Stimulated activated CD4-positive, alpha-beta T cell treated with anti-CD3 and anti-CD28 coated beads, Interleukin-1b, Interleukin-23, amount 100 ng/mL, for 1 hour (primary cell): Measurements from ENCODE around the gene TMEM252.

Experiments used
- DNase-seq, 2 donors: peaks; one replicate each; pipeline ENCODE4 v3.0.0-alpha.2; 2020; ENCODE audit warnings: low read depth in 2 of 2

Gene TMEM252

DNA sequence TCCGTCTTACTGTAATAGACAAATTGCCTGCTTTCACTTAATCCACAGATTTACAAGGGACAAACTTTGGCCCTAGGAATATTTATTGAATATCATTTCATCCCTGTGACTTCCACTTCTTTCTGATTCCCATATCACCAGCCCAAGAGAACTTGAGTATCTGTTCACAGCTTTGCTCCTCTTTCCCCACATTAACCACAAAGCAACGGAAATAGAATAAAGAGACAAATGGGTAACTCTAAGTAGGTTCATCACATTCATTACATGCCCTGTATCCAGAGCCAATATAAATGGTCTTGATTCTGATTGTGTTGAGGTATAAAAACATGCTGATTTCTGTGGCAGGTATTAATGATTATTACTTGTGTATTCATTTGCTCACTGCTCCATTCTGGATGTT, 41.9 kb downstream of the TMEM252 start:
- no peak for DNase-seq

DNA sequence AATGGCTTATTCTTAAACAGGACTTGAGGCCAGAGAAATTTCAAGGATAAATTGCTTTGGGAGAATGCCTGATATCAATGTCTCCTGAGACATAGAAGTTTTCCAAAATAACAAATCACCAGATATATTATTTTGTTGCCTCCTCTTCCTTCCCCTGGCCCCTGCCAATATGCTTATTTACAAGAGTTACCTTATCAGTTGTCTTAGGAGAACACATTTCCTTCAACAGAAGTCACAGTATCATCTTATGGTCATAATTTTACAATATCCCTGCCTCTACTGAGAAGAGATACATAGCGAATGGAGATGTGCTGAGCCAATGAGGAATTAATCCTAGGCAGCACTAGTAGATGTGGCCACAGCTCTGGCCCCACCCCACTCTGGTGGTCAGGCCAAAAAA, 43.1 kb downstream of the TMEM252 start:
- DNase-seq, result no peak

DNA sequence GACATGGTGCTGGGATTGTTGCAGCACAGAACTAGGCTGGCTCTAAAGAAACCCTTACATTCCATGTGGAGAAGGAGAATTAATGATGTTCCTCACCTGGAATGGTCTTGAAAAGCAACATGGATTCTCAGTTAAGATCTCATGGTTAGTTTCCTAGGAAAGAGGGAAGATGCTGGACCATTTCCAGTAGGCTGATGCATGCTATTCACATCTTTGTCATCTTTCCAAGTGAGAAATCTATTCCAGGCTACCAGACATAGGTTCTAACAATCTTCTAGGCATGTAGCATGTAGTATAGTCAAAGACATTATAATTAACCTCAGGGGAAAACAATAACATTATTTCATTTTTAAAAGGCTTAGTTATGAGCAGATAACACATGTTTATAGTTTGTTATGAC, 44.3 kb downstream of the TMEM252 start:
- no peak for DNase-seq

DNA sequence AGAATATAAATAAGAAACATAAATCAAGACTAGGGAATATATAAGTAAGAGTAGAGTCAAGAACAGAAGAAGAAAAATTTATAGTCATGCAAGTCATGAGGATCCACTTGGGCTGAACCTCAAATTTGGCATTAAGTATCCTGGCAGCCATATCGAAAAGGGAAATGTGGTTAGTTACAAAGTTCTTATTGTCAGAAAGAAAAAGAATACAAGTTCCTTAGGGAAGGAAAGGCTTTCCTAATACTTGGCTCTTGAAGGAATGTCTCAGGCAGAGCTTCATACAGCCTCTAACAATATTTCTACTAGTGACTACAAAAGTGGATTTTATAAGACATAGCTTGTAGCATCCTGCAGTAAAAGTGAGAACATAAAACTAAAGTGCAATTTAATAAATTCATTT, 45.4 kb downstream of the TMEM252 start:
- no peak for DNase-seq

DNA sequence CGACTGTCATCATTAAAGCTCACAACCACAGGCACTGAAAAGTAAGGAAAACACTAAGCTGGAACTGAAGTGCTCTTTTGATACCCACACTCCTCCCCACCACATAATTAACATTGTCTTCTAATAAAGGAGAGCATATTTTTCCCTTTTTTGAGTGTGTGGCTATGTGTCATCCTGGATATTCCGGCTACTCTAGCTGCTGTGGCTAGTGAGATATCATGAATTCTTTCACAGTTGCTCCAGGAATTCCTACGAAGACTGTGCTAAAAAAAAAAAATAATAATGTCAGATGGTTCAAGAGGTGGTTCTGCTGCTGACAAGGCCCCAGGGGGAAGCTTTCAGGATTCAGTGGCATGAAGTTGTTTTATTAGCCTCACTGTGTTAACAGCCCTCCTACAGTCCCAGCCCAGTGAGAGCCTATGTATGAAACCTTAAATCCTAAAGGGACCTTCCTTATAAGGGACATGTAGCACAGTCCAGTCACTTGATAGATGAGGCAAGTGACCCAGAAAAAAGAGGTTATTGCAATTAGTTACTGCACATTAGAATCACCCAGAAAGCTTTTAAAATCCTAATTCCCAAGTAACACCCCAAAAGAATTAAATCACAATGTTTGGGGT, 46.6 kb downstream of the TMEM252 start:
- DNase-seq, result no peak

DNA sequence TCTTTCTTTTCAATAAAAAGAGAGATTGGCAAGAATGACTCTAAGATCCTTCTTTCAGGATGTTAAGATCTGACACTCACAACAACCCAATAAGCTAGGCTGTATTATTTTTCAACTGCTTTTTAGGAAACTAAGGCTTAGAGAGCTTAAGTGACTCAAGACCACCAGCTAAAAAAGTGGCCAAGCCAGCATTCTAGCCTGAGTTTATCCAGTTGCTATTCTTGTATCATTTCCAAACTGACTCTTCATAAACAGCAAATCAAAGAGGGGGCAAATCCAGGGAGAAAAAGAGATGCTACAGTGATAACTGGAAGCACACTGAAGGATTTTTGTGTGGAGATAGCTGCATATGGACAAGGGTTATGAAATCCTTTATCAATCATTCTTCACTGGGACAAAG, 47.1 kb downstream of the TMEM252 start:
- no peak for DNase-seq

DNA sequence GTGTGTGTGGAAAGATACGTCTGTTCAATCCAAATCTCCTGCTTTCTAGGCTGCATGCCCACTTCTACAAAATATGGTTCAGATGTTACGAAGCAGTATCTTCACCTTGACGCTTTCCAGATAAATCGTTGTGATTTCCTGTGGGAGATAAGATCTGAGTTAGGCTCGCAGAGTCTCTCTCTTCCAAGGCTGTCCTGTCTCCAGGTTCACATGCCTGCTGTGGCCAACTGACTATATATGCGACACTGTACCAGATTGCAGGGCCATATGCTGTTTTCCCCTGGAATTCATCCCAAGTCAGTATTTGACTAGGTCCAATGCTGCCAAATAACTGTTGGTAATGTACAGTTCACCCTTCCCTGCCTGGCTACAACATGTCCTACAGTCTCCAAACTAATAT, 47.9 kb downstream of the TMEM252 start:
- no peak for DNase-seq

DNA sequence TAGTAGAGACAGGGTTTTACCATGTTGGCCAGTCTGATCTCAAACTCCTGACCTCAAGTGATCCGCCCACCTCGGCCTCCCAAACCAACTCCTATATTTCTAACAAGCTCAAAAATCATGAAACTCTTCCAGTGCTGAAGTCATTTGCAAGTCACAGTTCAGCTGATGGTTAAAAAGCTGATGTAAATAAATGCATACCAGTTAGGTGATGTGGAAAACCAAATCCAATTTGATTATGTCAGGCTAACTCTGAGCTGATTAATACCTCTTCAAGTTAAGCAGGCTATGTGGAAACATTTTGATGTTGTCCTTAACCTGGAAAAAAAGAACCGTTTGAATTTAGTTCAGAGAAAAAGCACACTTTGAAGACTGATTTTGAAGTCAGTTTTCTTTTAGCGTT, 51.0 kb downstream of the TMEM252 start:
- DNase-seq, result no peak

DNA sequence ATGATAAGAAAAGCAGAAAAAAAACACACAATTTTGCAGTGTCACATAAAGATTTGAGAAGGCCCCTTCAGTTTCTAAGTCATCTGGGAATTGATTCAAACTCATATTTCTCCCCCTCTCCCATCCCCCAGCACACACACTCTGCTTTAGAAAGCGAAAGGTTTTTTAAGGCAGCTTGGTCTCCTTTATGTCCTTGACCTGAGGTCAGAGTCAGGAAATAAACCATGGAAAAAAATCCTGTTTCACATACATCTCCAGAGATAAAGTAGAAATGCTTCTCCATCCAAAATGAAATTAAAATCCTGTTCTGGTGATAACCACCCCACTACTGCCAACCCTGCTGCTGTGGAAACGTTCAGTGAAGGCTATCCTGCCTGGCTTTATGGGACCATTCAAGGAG, 52.6 kb downstream of the TMEM252 start:
- no peak for DNase-seq
